GM12878 (cell line): ENCODE results near the gene JMY. TPM values are rescaled to one million over a fixed set of nuclear protein-coding genes. Genes with fewer than 3 reads are reported as not detected.

Experiments
- CBFB ChIP-seq: IDR thresholded peaks from 2 replicates; pipeline ENCODE4 v1.6.1; 2016; ENCODE audit warnings: antibody characterized with exemption, low read depth
- CREB1 ChIP-seq: IDR thresholded peaks from 2 replicates; pipeline ENCODE4 v1.6.1; 2012; ENCODE audit warnings: low read depth, mild to moderate bottlenecking, inconsistent platforms
- CREM ChIP-seq: IDR thresholded peaks from 2 replicates; pipeline ENCODE4 v1.6.1; 2014; ENCODE audit warnings: antibody characterized with exemption, low read depth
- EGR1 ChIP-seq, 2 experiments: IDR thresholded peaks; 1 replicate in 1 of 2; 2 replicates in 1 of 2; pipeline ENCODE4 v1.6.1; 2011 to 2012; ENCODE audit warnings: low read depth in 2 of 2, low read length in 2 of 2, borderline replicate concordance in 1 of 2, mild to moderate bottlenecking in 1 of 2, moderate library complexity in 1 of 2
- EZH2 ChIP-seq: IDR thresholded peaks from 2 replicates; pipeline ENCODE4 v1.6.1; 2012; ENCODE audit warnings: low read depth, mild to moderate bottlenecking, control low read depth, inconsistent platforms, low read length, borderline replicate concordance; ENCODE audit not compliant: control insufficient read depth
- GABPA ChIP-seq: IDR thresholded peaks from 2 replicates; pipeline ENCODE4 v1.6.1; 2014; ENCODE audit warnings: antibody characterized with exemption, low read depth, mild to moderate bottlenecking, inconsistent platforms
- KAT2A ChIP-seq: conservative IDR thresholded peaks from 2 replicates; pipeline ENCODE4 v1.6.1; 2011; ENCODE audit warnings: low read depth, low read length; ENCODE audit not compliant: control insufficient read depth
- NBN ChIP-seq: fragments of 450-650 bp; IDR thresholded peaks from 2 replicates; pipeline ENCODE4 v1.6.1; 2016
- NFYA ChIP-seq: IDR thresholded peaks from 2 replicates; pipeline ENCODE4 v1.6.1; 2011; ENCODE audit warnings: low read depth, mild to moderate bottlenecking, low read length, improper control_type of control experiment, borderline replicate concordance
- NRF1 ChIP-seq: conservative IDR thresholded peaks from 2 replicates; pipeline ENCODE4 v1.6.1; 2011; ENCODE audit warnings: mild to moderate bottlenecking, low read depth, low read length, improper control_type of control experiment
- PAX8 ChIP-seq: fragments of 450-650 bp; IDR thresholded peaks from 2 replicates; pipeline ENCODE4 v1.6.1; 2017; ENCODE audit warnings: mild to moderate bottlenecking, moderate library complexity
- PML ChIP-seq: IDR thresholded peaks from 2 replicates; pipeline ENCODE4 v1.6.1; 2012; ENCODE audit warnings: low read length, inconsistent platforms
- RAD21 ChIP-seq: IDR thresholded peaks from 2 replicates; pipeline ENCODE4 v1.6.1; 2011; ENCODE audit warnings: mild to moderate bottlenecking, low read depth, low read length, moderate library complexity; ENCODE audit not compliant: insufficient read depth
- RAD51 ChIP-seq: fragments of 450-650 bp; IDR thresholded peaks from 2 replicates; pipeline ENCODE4 v1.6.1; 2016; ENCODE audit warnings: moderate library complexity, mild to moderate bottlenecking, inconsistent platforms
- RFX5 ChIP-seq: IDR thresholded peaks from 2 replicates; pipeline ENCODE4 v1.6.1; 2011; ENCODE audit warnings: low read depth, low read length, improper control_type of control experiment
- SMARCA5 ChIP-seq: fragments of 450-650 bp; IDR thresholded peaks from 2 replicates; pipeline ENCODE4 v1.6.1; 2017; ENCODE audit warnings: mild to moderate bottlenecking
- SP1 ChIP-seq: IDR thresholded peaks from one replicate; pipeline ENCODE4 v1.6.1; 2011; ENCODE audit warnings: low read depth, low read length
- SPI1 ChIP-seq: IDR thresholded peaks from 2 replicates; pipeline ENCODE4 v1.6.1; 2011; ENCODE audit warnings: low read depth, mild to moderate bottlenecking, low read length, moderate library complexity, borderline replicate concordance; ENCODE audit not compliant: insufficient read depth
- STAT3 ChIP-seq: IDR thresholded peaks from 2 replicates; pipeline ENCODE4 v1.6.1; 2011; ENCODE audit warnings: low read depth, low read length, improper control_type of control experiment
- TBL1XR1 ChIP-seq: IDR thresholded peaks from 2 replicates; pipeline ENCODE4 v1.6.1; 2012; ENCODE audit warnings: low read depth, low read length, improper control_type of control experiment
- TCF12 ChIP-seq: IDR thresholded peaks from 2 replicates; pipeline ENCODE4 v1.6.1; 2011; ENCODE audit warnings: low read depth, mild to moderate bottlenecking, low read length
- YY1 ChIP-seq: IDR thresholded peaks from 2 replicates; pipeline ENCODE4 v1.6.1; 2011; ENCODE audit warnings: low read depth, mild to moderate bottlenecking, low read length
- ZBED1 ChIP-seq: IDR thresholded peaks from 2 replicates; pipeline ENCODE4 v1.6.1; 2016; ENCODE audit warnings: borderline replicate concordance
- ZNF384 ChIP-seq: IDR thresholded peaks from 2 replicates; pipeline ENCODE4 v1.6.1; 2012; ENCODE audit warnings: low read depth, mild to moderate bottlenecking, low read length, improper control_type of control experiment, borderline replicate concordance
- ZZZ3 ChIP-seq: IDR thresholded peaks from 2 replicates; pipeline ENCODE4 v1.6.1; 2011; ENCODE audit warnings: low read depth; ENCODE audit not compliant: control insufficient read depth, insufficient read length
- polyA plus RNA-seq, 11 experiments: library from polyadenylated mRNA; depleted of rRNA in 4 of 11; unstranded in 6 of 11; stranded (reverse) in 5 of 11; fragments of >200 nt; fragmentation: Nextera tagmentation in 4 of 11; fragmentation: Illumina TruSeq in 1 of 11; extraction: Ambion mirVana in 4 of 11; extraction: Trizol in 1 of 11; gene quantifications; 1 replicate in 1 of 11; 2 replicates in 10 of 11; pipeline versions ENCODE4 v1.2.1 to v1.2.3, GENCODE V29; 2011 to 2016; ENCODE audit warnings: inconsistent platforms in 2 of 11, missing spikeins in 2 of 11, low read depth in 1 of 11
- total RNA-seq, 4 experiments: library from RNA; depleted of rRNA in 3 of 4; stranded (reverse); fragments of >200 nt in 3 of 4; fragmentation: Illumina TruSeq in 1 of 4; extraction: Trizol in 1 of 4; gene quantifications; 2 replicates each; pipeline versions ENCODE4 v1.2.1 to v1.2.3, GENCODE V29; 2013 to 2021
- TF ChIP-seq, protein P1 (sequence below): fragments of 450-650 bp; IDR thresholded peaks from 2 replicates; pipeline ENCODE4 v1.6.1; 2017; ENCODE audit warnings: antibody characterized with exemption, mild to moderate bottlenecking, moderate library complexity
- TF ChIP-seq, protein P2 (sequence below): IDR thresholded peaks from 2 replicates; pipeline ENCODE4 v1.6.1; 2012; ENCODE audit warnings: low read depth, low read length, improper control_type of control experiment

JMY gene
- total and polyA plus RNA-seq, 10 of the 15 experiments (the other 5 are each of a cell fraction or from before 2014, with no cell fraction given) = 0.63 to 4.8 (median 2.4) TPM

DNA sequence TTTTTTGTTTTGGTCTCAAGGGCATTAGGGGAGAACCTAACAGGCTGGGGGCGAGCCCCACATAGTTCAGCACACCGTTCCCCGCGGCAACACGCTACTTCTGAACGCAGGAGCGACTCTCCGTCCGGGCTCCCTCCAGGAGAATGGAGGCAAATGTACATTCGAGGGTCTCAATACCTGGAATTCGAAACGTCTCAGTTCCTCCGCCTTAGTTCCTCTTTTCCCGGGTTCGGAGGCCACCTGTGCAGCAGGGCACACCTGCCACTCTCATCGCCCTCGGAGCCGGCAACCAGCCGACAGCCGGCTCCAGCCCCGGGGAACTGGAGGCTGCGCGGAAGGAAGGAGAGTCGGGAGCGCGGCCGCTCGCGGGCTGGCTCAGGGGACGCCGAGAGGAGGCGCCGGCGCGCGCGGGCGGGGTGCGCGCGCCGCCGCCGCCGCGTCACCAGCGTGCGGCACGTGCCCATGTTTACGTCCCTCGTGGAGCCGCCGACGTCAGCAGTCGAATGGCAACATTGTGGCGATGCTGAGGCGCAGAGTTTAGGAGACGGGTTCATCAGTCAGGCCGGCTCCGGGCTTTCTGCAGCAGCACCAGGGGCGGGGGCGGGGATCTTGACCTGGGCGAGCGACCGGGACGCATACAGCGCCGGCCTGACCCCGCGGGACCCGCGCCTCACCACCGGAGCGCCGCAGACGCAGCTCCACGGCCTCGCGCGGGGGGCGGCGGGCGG, at the start of gene JMY (continued):
- TF ChIP-seq CBFB (no peak), RAD21 (no peak), ZBED1 (no peak), STAT3 (no peak), EGR1 (IDR thresholded peaks at IDR 0.05; ENCODE audit: borderline replicate concordance in 1 of 2, low read depth in 2 of 2, low read length in 2 of 2) (peak; percentile 10 to 59; a peak in 2 of 3 replicates), KAT2A (no peak), EZH2 (no peak), SPI1 (peak; percentile 75; the same call in 1 of the 2 replicates), SP1 (no peak), TBL1XR1 (0 out of 2 replicates have a peak, but pooled peaks have one; percentile 14), ZZZ3 (no peak), RAD51 (peak; percentile 55; the same call in 1 of the 2 replicates), SMARCA5 (no peak), NRF1 (no peak), GABPA (no peak), TCF12 (peak; percentile 71; the same call in 1 of the 2 replicates), PML (no peak; the same call in 1 of the 2 replicates), YY1 (no peak), CREB1 (peak; percentile 95), NBN (peak; percentile 67; the same call in 1 of the 2 replicates), PAX8 (no peak), NFYA (no peak), ZNF384 (no peak), CREM (peak; percentile 94), RFX5 (no peak)
- TF ChIP-seq, protein P1, sequence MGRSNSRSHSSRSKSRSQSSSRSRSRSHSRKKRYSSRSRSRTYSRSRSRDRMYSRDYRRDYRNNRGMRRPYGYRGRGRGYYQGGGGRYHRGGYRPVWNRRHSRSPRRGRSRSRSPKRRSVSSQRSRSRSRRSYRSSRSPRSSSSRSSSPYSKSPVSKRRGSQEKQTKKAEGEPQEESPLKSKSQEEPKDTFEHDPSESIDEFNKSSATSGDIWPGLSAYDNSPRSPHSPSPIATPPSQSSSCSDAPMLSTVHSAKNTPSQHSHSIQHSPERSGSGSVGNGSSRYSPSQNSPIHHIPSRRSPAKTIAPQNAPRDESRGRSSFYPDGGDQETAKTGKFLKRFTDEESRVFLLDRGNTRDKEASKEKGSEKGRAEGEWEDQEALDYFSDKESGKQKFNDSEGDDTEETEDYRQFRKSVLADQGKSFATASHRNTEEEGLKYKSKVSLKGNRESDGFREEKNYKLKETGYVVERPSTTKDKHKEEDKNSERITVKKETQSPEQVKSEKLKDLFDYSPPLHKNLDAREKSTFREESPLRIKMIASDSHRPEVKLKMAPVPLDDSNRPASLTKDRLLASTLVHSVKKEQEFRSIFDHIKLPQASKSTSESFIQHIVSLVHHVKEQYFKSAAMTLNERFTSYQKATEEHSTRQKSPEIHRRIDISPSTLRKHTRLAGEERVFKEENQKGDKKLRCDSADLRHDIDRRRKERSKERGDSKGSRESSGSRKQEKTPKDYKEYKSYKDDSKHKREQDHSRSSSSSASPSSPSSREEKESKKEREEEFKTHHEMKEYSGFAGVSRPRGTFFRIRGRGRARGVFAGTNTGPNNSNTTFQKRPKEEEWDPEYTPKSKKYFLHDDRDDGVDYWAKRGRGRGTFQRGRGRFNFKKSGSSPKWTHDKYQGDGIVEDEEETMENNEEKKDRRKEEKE = no peak
- TF ChIP-seq, protein P2, sequence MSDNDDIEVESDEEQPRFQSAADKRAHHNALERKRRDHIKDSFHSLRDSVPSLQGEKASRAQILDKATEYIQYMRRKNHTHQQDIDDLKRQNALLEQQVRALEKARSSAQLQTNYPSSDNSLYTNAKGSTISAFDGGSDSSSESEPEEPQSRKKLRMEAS = peak; percentile 86
